Gastroesophageal sphincter (tissue), 4 donors: ENCODE measurements around the gene HOXB6. TPM values are rescaled to one million over a fixed set of nuclear protein-coding genes. Genes with fewer than 3 reads are reported as not detected.

Experiments
- ATAC-seq: fragments of 150-250 bp; one replicate; pipeline ENCODE4 v1.9.1; 2016; ENCODE audit warnings: mild to moderate bottlenecking, moderate library complexity
- H3K27ac ChIP-seq, 4 donors: fragments of 200-600 bp; sonication (generic) in 3 of 4; 1 replicate in 3 of 4; 2 replicates in 1 of 4; pipeline ENCODE4 v1.5.1; 2016 to 2019
- H3K27me3 ChIP-seq: fragments of 200-600 bp; sonication (generic); one replicate; pipeline ENCODE4 v1.5.1; 2019
- H3K36me3 ChIP-seq, 2 donors: fragments of 200-600 bp; sonication (generic); one replicate each; pipeline ENCODE4 v1.5.1; 2019; ENCODE audit warnings: control low read depth in 1 of 2
- H3K4me1 ChIP-seq, 3 donors: fragments of 200-600 bp; sonication (generic); 1 replicate in 2 of 3; 2 replicates in 1 of 3; pipeline ENCODE4 v1.5.1; 2016 to 2019; ENCODE audit warnings: control low read depth in 2 of 3
- H3K4me3 ChIP-seq, 2 donors: fragments of 200-600 bp; sonication (generic); one replicate each; pipeline ENCODE4 v1.5.1; 2019; ENCODE audit warnings: mild to moderate bottlenecking in 1 of 2, moderate library complexity in 1 of 2
- H3K9me3 ChIP-seq, 3 donors: fragments of 200-600 bp; sonication (generic); one replicate each; pipeline ENCODE4 v1.5.1; 2017 to 2019; ENCODE audit warnings: control low read depth in 2 of 3
- EP300 ChIP-seq: sonication (generic); formaldehyde crosslinking; IDR thresholded peaks from one replicate; pipeline ENCODE4 v1.6.1; 2017; ENCODE audit warnings: antibody characterized with exemption, mild to moderate bottlenecking
- POLR2A ChIP-seq, 2 donors: fragments of 450-650 bp; IDR thresholded peaks; one replicate each; pipeline ENCODE4 v1.6.1; 2017; ENCODE audit warnings: antibody characterized with exemption in 2 of 2, mild to moderate bottlenecking in 2 of 2, moderate library complexity in 1 of 2
- POLR2AphosphoS5 ChIP-seq: sonication (generic); formaldehyde crosslinking; IDR thresholded peaks from one replicate; pipeline ENCODE4 v1.6.1; 2017; ENCODE audit warnings: antibody characterized with exemption
- WGBS, 2 donors: methylation state at CpG; one replicate each; pipeline ENCODE4 v1.1.5; 2018; ENCODE audit warnings: low coverage in 1 of 2; 5-methylcytosine and 5-hydroxymethylcytosine counted together
- total RNA-seq, 4 donors: library from RNA; depleted of rRNA; stranded (reverse); fragments of >200 nt; gene quantifications; one replicate each; pipeline ENCODE4 v1.1.0, GENCODE V29; 2016
- TF ChIP-seq, protein P1 (sequence below), 4 experiments: fragments of 200-600 bp in 2 of 4; fragments of 450-650 bp in 2 of 4; sonication (generic) in 1 of 4; IDR thresholded peaks; one replicate each; pipeline ENCODE4 v1.5.1; 2017 to 2019; ENCODE audit warnings: antibody characterized with exemption in 4 of 4, mild to moderate bottlenecking in 2 of 4, moderate library complexity in 2 of 4

The HOXB6 gene
- total RNA-seq, 4 donors from 2014 or later = 4.9 to 40.1 (median 5.1) TPM

DNA sequence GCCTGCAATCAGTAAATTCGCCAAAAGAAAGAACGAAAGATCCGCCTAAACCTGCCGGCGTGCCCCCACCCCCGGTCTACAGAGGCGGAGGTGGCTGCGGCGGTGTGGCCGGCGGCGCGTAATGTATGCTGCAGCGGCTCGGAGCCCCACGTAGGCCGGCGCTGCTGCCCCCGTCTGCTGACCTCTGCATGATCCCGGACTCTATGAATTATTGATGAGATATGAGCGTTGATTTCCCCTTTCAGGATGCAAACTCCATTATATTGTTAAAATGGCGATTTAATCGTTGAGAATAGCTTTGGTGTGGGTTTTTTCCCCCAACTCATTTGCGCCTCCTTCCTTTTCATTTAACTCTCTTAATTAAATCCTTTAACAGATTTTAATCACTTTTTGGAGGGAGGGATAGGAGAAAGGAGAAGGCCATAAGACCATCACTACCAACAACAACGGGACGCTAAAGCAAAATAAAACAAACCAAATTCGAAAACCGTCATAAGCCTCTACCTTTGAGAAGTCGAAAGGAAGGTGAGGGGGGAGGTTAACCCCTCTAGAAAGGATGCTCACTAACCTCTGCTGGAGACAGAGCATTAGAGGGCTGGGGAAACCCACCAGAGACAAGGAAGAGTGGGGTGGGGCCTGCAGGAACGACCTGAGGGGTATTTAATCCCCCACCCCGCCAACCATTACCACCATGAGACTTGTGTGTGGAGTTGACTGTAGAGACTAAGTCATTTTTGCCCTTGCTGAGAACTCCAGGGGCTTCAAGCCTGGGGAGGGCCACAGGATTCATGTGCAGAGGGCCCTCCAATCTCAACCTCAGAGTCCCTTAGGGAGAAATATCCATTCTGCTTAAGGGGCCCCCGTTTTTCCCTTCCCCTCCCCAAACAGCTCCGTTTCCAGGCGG, 18.2 kb downstream of the HOXB6 start:
- ATAC-seq = no peak
- H3K4me1 ChIP-seq = peaks cover 3 to 56% (median 5%) of the 10 kb centered on the region in 3 donors

DNA sequence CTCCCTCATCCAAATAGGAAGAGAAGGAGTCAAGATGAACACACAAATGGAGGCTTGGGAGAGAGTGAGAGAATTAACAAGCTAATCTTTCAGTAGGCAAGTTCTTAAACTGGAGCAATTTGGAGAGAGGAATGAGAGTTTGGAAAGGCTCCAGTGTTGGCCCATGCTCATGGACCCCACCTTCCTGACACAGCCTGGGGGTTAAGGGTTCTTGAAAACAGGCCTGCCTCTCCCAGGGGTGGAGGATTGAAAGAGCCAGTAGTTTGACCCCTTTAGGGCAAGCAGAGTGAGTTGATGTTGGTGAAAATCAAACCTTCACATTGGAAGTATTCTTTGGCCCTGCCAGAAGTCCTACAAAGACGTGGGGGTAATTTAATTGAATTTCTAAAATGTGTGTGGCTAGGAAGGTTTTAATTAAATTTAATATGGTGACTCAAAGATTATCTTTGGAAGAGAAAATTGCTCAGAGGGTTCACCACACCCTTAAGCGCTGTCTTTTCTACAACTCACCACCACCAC, 20.5 kb downstream of the HOXB6 start:
- WGBS, 2 donors = 64 to 71% methylated on average over 2 of the region's 2 CpGs
- peak overlapping the region in 3 of 4 donors; percentile 91 to 98 (median 97) for H3K27ac ChIP-seq
- peaks cover 3 to 73% (median 5%) of the 10 kb centered on the region in 3 donors for H3K4me1 ChIP-seq
- H3K27me3 ChIP-seq = no peaks in the 10 kb centered on the region
- no peak for ATAC-seq
- H3K9me3 ChIP-seq = no peaks in the 10 kb centered on the region
- H3K36me3 ChIP-seq = no peaks in the 10 kb centered on the region
- TF ChIP-seq EP300 (no peak), POLR2AphosphoS5 (no peak), POLR2A (IDR thresholded peaks at IDR 0.05) (no peak)
- TF ChIP-seq, protein P1, sequence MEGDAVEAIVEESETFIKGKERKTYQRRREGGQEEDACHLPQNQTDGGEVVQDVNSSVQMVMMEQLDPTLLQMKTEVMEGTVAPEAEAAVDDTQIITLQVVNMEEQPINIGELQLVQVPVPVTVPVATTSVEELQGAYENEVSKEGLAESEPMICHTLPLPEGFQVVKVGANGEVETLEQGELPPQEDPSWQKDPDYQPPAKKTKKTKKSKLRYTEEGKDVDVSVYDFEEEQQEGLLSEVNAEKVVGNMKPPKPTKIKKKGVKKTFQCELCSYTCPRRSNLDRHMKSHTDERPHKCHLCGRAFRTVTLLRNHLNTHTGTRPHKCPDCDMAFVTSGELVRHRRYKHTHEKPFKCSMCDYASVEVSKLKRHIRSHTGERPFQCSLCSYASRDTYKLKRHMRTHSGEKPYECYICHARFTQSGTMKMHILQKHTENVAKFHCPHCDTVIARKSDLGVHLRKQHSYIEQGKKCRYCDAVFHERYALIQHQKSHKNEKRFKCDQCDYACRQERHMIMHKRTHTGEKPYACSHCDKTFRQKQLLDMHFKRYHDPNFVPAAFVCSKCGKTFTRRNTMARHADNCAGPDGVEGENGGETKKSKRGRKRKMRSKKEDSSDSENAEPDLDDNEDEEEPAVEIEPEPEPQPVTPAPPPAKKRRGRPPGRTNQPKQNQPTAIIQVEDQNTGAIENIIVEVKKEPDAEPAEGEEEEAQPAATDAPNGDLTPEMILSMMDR (IDR thresholded peaks at IDR 0.05) = no peak
- peak overlapping the region in 1 of 2 donors; percentile 73 for H3K4me3 ChIP-seq

More for the DNA sequence above, 18.2 kb downstream of the HOXB6 start:
- Histone ChIP-seq H3K36me3 (no peaks in the 10 kb centered on the region), H3K9me3 (no peaks in the 10 kb centered on the region), H3K27ac (peak overlapping the region; percentile 41 to 98 (median 94)), H3K27me3 (peaks cover 13% of the 10 kb centered on the region), H3K4me3 (peak overlapping the region; percentile 50 to 73)
- 73% methylated on average over 19 to 30 of the region's 34 CpGs for WGBS, 2 donors
- TF ChIP-seq POLR2A (IDR thresholded peaks at IDR 0.05) = no peak
- TF ChIP-seq, protein P1 (IDR thresholded peaks at IDR 0.05) = no peak
- TF ChIP-seq POLR2AphosphoS5 = no peak
- TF ChIP-seq EP300 = no peak

DNA sequence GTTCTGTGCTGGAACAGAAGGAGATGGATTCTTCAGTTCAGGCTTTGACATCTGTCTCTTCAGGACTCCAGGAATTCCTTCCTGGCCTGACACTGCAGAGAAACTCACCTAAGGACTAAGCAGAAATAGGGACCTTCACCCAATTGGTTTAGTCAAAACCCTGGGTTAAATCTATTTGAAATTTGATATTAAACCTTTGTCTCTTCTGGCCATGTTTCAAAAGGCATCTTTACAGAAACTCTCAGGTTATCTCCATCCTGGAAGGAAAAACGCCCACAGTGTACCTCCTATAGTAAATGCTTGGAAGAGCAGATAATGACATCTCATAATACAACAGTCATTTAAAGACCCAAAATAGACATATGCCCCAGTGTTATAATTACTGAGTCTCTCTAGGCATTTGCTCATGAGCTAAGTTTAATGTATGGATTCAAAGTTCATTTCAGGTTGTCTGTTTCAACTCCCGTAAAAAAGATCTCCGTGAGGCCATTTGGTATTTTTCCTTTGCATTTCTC, 21.0 kb downstream of the HOXB6 start:
- 70 to 80% methylated on average over 1 to 3 of the region's 3 CpGs for WGBS, 2 donors
- H3K4me1 ChIP-seq = peaks cover 3 to 78% (median 5%) of the 10 kb centered on the region in 3 donors
- H3K27me3 ChIP-seq = no peaks in the 10 kb centered on the region
- H3K36me3 ChIP-seq = no peaks in the 10 kb centered on the region
- no peaks in the 10 kb centered on the region for H3K9me3 ChIP-seq
- H3K4me3 ChIP-seq = no peak overlapping the region
- peak overlapping the region; percentile 6 to 98 (median 94) for H3K27ac ChIP-seq
- ATAC-seq = no peak
- TF ChIP-seq POLR2AphosphoS5 (no peak), EP300 (no peak), POLR2A (IDR thresholded peaks at IDR 0.05) (no peak)
- TF ChIP-seq, protein P1 (IDR thresholded peaks at IDR 0.05) = no peak

DNA sequence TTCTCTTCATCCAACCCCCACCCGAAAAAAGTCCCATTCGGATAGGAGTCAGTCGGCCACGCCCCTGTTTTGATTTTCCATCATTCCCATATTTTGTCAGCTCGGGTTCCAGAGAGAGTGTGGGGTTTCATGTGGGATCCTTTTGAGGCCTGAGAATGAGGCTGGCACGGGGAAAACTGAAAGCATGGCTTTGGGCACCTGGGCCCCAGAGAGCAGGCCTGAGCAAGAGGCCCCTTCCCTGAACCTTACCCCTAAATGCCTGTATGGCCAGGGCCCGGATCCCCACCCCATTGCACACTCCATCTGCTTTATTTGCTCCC, 22.1 kb downstream of the HOXB6 start:
- no peaks in the 10 kb centered on the region for H3K36me3 ChIP-seq
- no peaks in the 10 kb centered on the region for H3K27me3 ChIP-seq
- TF ChIP-seq, protein P1 (IDR thresholded peaks at IDR 0.05) = no peak
- no peak for TF ChIP-seq POLR2AphosphoS5
- TF ChIP-seq EP300 = no peak
- TF ChIP-seq POLR2A (IDR thresholded peaks at IDR 0.05) = no peak
- H3K4me3 ChIP-seq = peak overlapping the region; percentile 45 to 81
- H3K9me3 ChIP-seq = no peaks in the 10 kb centered on the region
- peak overlapping the region; percentile 91 to 98 (median 96) for H3K27ac ChIP-seq
- H3K4me1 ChIP-seq = peaks cover 3 to 81% (median 5%) of the 10 kb centered on the region in 3 donors
- 0 to 25% methylated on average over 2 to 3 of the region's 7 CpGs for WGBS, 2 donors
- no peak for ATAC-seq
